Mesenchymal stem cell (in vitro differentiated cells and primary cell): ENCODE results near the gene PPM1N.

ENCODE experiments used
- DNase-seq: peaks from one replicate; pipeline ENCODE4 v3.0.0-alpha.2; 2013
- H2AFZ ChIP-seq: one replicate; pipeline ENCODE4 v1.6.1; 2013; ENCODE audit warnings: low read depth, mild to moderate bottlenecking, control low read depth, inconsistent platforms, low read length, moderate library complexity
- H2AK5ac ChIP-seq: 2 replicates; pipeline ENCODE4 v1.6.1; 2013; ENCODE audit warnings: low read length, moderate library complexity, mild to moderate bottlenecking, inconsistent platforms; ENCODE audit not compliant: severe bottlenecking
- H2BK120ac ChIP-seq: one replicate; pipeline ENCODE4 v1.6.1; 2013; ENCODE audit warnings: low read depth, mild to moderate bottlenecking, inconsistent platforms, low read length, moderate library complexity
- H2BK12ac ChIP-seq, 2 experiments: one replicate each; pipeline ENCODE4 v1.6.1; 2013; ENCODE audit warnings: inconsistent platforms in 2 of 2, low read length in 2 of 2, mild to moderate bottlenecking in 2 of 2, moderate library complexity in 2 of 2, control low read depth in 1 of 2
- H2BK15ac ChIP-seq: one replicate; pipeline ENCODE4 v1.6.1; 2013; ENCODE audit warnings: mild to moderate bottlenecking, low read depth, inconsistent platforms; ENCODE audit not compliant: poor library complexity, severe bottlenecking
- H2BK5ac ChIP-seq: 2 replicates; pipeline ENCODE4 v1.6.1; 2013; ENCODE audit warnings: low read depth, mild to moderate bottlenecking, low read length, control low read depth, inconsistent platforms; ENCODE audit not compliant: poor library complexity, severe bottlenecking
- H3K14ac ChIP-seq, 2 experiments: one replicate each; pipeline ENCODE4 v1.6.1; 2013; ENCODE audit warnings: inconsistent platforms in 2 of 2, low read length in 2 of 2, control low read depth in 1 of 2, mild to moderate bottlenecking in 1 of 2, moderate library complexity in 1 of 2
- H3K18ac ChIP-seq, 2 experiments: one replicate each; pipeline ENCODE4 v1.6.1; 2013; ENCODE audit warnings: inconsistent platforms in 2 of 2, low read length in 2 of 2, control low read depth in 1 of 2, low read depth in 1 of 2, mild to moderate bottlenecking in 1 of 2
- H3K23ac ChIP-seq, 2 experiments: one replicate each; pipeline ENCODE4 v1.6.1; 2013; ENCODE audit warnings: inconsistent platforms in 2 of 2, low read length in 2 of 2, mild to moderate bottlenecking in 2 of 2, moderate library complexity in 2 of 2, control low read depth in 1 of 2
- H3K27ac ChIP-seq: 2 replicates; pipeline ENCODE4 v1.5.1; 2013; ENCODE audit warnings: mild to moderate bottlenecking, moderate library complexity, low read length, control low read depth, inconsistent platforms; ENCODE audit not compliant: poor library complexity, severe bottlenecking
- H3K27me3 ChIP-seq, 2 experiments: 2 replicates each; pipeline versions ENCODE4 v1.6.1 to v1.7.0; 2013; ENCODE audit warnings: low read length in 2 of 2, mild to moderate bottlenecking in 2 of 2, moderate library complexity in 2 of 2, control low read depth in 1 of 2, inconsistent platforms in 1 of 2; ENCODE audit not compliant: control insufficient read depth in 1 of 2, insufficient read depth in 1 of 2
- H3K36me3 ChIP-seq, 2 experiments: 2 replicates each; pipeline versions ENCODE4 v1.6.1 to v1.7.0; 2013; ENCODE audit warnings: low read length in 2 of 2, control low read depth in 1 of 2, inconsistent platforms in 1 of 2, low read depth in 1 of 2, mild to moderate bottlenecking in 1 of 2; ENCODE audit not compliant: insufficient read depth in 2 of 2, control insufficient read depth in 1 of 2
- H3K4ac ChIP-seq, 2 experiments: one replicate each; pipeline ENCODE4 v1.6.1; 2013; ENCODE audit warnings: inconsistent platforms in 2 of 2, low read length in 2 of 2, mild to moderate bottlenecking in 2 of 2, moderate library complexity in 2 of 2, control low read depth in 1 of 2, low read depth in 1 of 2
- H3K4me1 ChIP-seq: 2 replicates; pipeline ENCODE4 v1.6.1; 2013; ENCODE audit warnings: low read depth, low read length, control low read depth; ENCODE audit not compliant: control insufficient read depth, insufficient read depth
- H3K4me2 ChIP-seq: 2 replicates; pipeline ENCODE4 v1.6.1; 2013; ENCODE audit warnings: low read length, mild to moderate bottlenecking, inconsistent platforms; ENCODE audit not compliant: poor library complexity, severe bottlenecking
- H3K4me3 ChIP-seq, 2 experiments: 2 replicates each; pipeline versions ENCODE4 v1.5.1 to v1.7.0; 2013; ENCODE audit warnings: low read length in 2 of 2, mild to moderate bottlenecking in 2 of 2, control low read depth in 1 of 2, low read depth in 1 of 2; ENCODE audit not compliant: insufficient read depth in 1 of 2
- H3K79me1 ChIP-seq: replicated peaks from 2 replicates; pipeline ENCODE4 v1.6.1; 2013; ENCODE audit warnings: mild to moderate bottlenecking, control low read depth, low read length, inconsistent platforms; ENCODE audit not compliant: poor library complexity, severe bottlenecking
- H3K9ac ChIP-seq: 2 replicates; pipeline ENCODE4 v1.7.0; 2013; ENCODE audit warnings: mild to moderate bottlenecking, low read length, moderate library complexity
- H3K9me3 ChIP-seq: 2 replicates; pipeline ENCODE4 v1.7.0; 2013; ENCODE audit warnings: mild to moderate bottlenecking, low read length; ENCODE audit not compliant: control insufficient read depth
- H4K8ac ChIP-seq: one replicate; pipeline ENCODE4 v1.6.1; 2013; ENCODE audit warnings: inconsistent platforms, mild to moderate bottlenecking, low read length, moderate library complexity
- H4K91ac ChIP-seq: one replicate; pipeline ENCODE4 v1.6.1; 2013; ENCODE audit warnings: mild to moderate bottlenecking, low read length, inconsistent platforms
- WGBS: methylation state at CpG from one replicate; pipeline ENCODE4 v1.1.7; 2013; ENCODE audit warnings: mixed read lengths; 5-methylcytosine and 5-hydroxymethylcytosine counted together

Gene PPM1N

GRCh38 chr19:45527731-45528130 is 29.5 kb downstream of the PPM1N start:
- no peak overlapping the region for H3K4me2 ChIP-seq
- H3K9ac ChIP-seq, result no peak overlapping the region

GRCh38 chr19:45528149-45528743 is 30.0 kb downstream of the PPM1N start:
- Histone ChIP-seq H3K4me1 (peaks cover 14% of the 10 kb centered on the region), H2BK5ac (no peak overlapping the region), H3K4me2 (no peak overlapping the region), H2AFZ (no peak overlapping the region), H2BK15ac (peak overlapping the region; percentile 21), H4K8ac (no peak overlapping the region), H3K36me3 (peaks cover 38 to 55% of the 10 kb centered on the region in 2 experiments), H3K23ac (no peak overlapping the region), H3K4ac (no peak overlapping the region), H3K79me1 (peaks cover 8% of the 10 kb centered on the region), H3K27ac (no peak overlapping the region), H2BK120ac (no peak overlapping the region), H4K91ac (peak overlapping the region; percentile 16), H3K27me3 (no peaks in the 10 kb centered on the region), H2BK12ac (no peak overlapping the region), H3K18ac (no peak overlapping the region), H3K14ac (no peak overlapping the region), H3K4me3 (no peak overlapping the region), H3K9me3 (peaks cover 6% of the 10 kb centered on the region), H2AK5ac (no peak overlapping the region), H3K9ac (no peak overlapping the region)
- peak; percentile 61 for DNase-seq
- WGBS, result 35% methylated on average over 15 of the region's 17 CpGs

More at GRCh38 chr19:45527731-45528130, 29.5 kb downstream of the PPM1N start:
- Histone ChIP-seq H2BK15ac (no peak overlapping the region), H3K4me1 (peaks cover 14% of the 10 kb centered on the region), H2BK12ac (no peak overlapping the region), H4K91ac (peak overlapping the region; percentile 16), H2AFZ (no peak overlapping the region), H3K79me1 (peaks cover 8% of the 10 kb centered on the region), H3K27me3 (no peaks in the 10 kb centered on the region), H2AK5ac (no peak overlapping the region), H3K4ac (no peak overlapping the region), H3K18ac (no peak overlapping the region), H3K27ac (no peak overlapping the region), H3K9me3 (peaks cover 6% of the 10 kb centered on the region), H3K14ac (no peak overlapping the region), H4K8ac (peak overlapping the region; percentile 19), H3K36me3 (peaks cover 40 to 56% of the 10 kb centered on the region in 2 experiments), H3K23ac (no peak overlapping the region), H3K4me3 (no peak overlapping the region), H2BK120ac (no peak overlapping the region), H2BK5ac (no peak overlapping the region)
- 82% methylated on average over 15 of the region's 15 CpGs for WGBS
- no peak for DNase-seq

GRCh38 chr19:45528744-45529419 is 30.6 kb downstream of the PPM1N start:
- Histone ChIP-seq H3K18ac (peak overlapping the region in 1 of 2 experiments; percentile 6), H2BK5ac (no peak overlapping the region), H4K8ac (peak overlapping the region; percentile 82), H3K9me3 (peaks cover 6% of the 10 kb centered on the region), H2BK12ac (no peak overlapping the region), H2BK15ac (no peak overlapping the region), H3K14ac (no peak overlapping the region), H3K4me3 (peak overlapping the region in 1 of 2 experiments; percentile 61), H2AFZ (no peak overlapping the region), H3K4me2 (no peak overlapping the region), H3K27me3 (no peaks in the 10 kb centered on the region), H2AK5ac (no peak overlapping the region), H3K4ac (no peak overlapping the region), H3K4me1 (peaks cover 14% of the 10 kb centered on the region), H4K91ac (no peak overlapping the region), H2BK120ac (no peak overlapping the region), H3K23ac (no peak overlapping the region), H3K36me3 (peaks cover 35 to 50% of the 10 kb centered on the region in 2 experiments), H3K9ac (no peak overlapping the region), H3K27ac (no peak overlapping the region), H3K79me1 (peaks cover 8% of the 10 kb centered on the region)
- WGBS, result 35% methylated on average over 49 of the region's 49 CpGs
- DNase-seq, result no peak

- Histone ChIP-seq H3K9ac (no peak overlapping the region), H3K4me3 (peak overlapping the region in 1 of 2 experiments; percentile 61), H3K18ac (no peak overlapping the region), H3K4me2 (no peak overlapping the region), H3K27me3 (no peaks in the 10 kb centered on the region), H2AK5ac (no peak overlapping the region), H2BK5ac (no peak overlapping the region), H3K79me1 (peaks cover 8% of the 10 kb centered on the region), H2BK12ac (no peak overlapping the region), H2BK120ac (no peak overlapping the region), H3K27ac (no peak overlapping the region), H3K9me3 (peaks cover 6% of the 10 kb centered on the region), H3K36me3 (peaks cover 30 to 45% of the 10 kb centered on the region in 2 experiments), H2AFZ (no peak overlapping the region), H3K23ac (no peak overlapping the region), H3K4ac (no peak overlapping the region), H2BK15ac (no peak overlapping the region), H3K14ac (no peak overlapping the region), H3K4me1 (peaks cover 14% of the 10 kb centered on the region), H4K91ac (no peak overlapping the region), H4K8ac (no peak overlapping the region)
- no peak for DNase-seq
- 71% methylated on average over 13 of the region's 14 CpGs for WGBS
These were observed 31.2 kb downstream of the PPM1N start for GRCh38 chr19:45529420-45529785.
